ENCODE measurements around the gene UBA7. TPM values are rescaled to one million over a fixed set of nuclear protein-coding genes. Genes with fewer than 3 reads are reported as not detected.

The UBA7 gene
- total and polyA plus RNA-seq, 2 of the 13 experiments (the other 11 are each of a cell fraction or from before 2014, with no cell fraction given) = 9.5 to 16.5 TPM

DNA sequence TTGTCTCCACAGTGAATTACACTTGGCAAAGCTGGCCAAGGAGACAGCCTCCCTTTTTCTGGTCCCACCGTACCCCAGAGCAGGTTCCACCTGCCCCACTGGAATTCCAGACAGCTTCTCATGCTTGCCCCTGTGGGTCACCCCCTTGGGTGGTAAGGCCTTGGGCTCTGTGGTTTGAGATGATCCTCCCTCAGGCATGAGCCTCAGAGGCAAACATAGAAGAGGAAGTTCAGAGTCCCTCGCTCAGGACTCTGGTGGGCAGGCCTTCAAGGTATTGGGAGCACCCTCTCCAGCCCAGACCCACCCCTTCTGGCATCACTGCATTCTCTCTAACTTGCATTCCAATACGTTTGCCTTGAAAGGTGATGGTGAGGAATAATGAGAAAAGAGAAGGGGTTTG is 17.6 kb upstream of the UBA7 start:
- Histone ChIP-seq H3K9me3 (ENCODE audit: low read length) (no peaks in the 10 kb centered on the region), H3K4me2 (ENCODE audit: low read depth, low read length) (no peak overlapping the region), H3K9ac (ENCODE audit: insufficient read depth, low read depth, low read length) (no peak overlapping the region), H3K27me3 (ENCODE audit: control insufficient read depth in 1 of 2, insufficient read depth in 2 of 2, low read length in 2 of 2) (no peaks in the 10 kb centered on the region), H3K4me3 (replicated peaks in 1 of 3; ENCODE audit: insufficient read depth in 1 of 3, low read depth in 2 of 3, low read length in 3 of 3) (no peak overlapping the region), H3K27ac (ENCODE audit: extremely low read length, insufficient read depth, low read length) (no peak overlapping the region), H3K4me1 (ENCODE audit: insufficient read depth, low read length) (no peaks in the 10 kb centered on the region), H4K20me1 (ENCODE audit: insufficient read depth, low read length) (no peaks in the 10 kb centered on the region), H2AFZ (ENCODE audit: low read length) (no peak overlapping the region), H3K79me2 (ENCODE audit: insufficient read depth, low read length) (no peaks in the 10 kb centered on the region), H3K36me3 (replicated peaks in 1 of 2; ENCODE audit: control insufficient read depth in 1 of 2, insufficient read depth in 2 of 2, low read length in 2 of 2) (peaks cover 19 to 57% of the 10 kb centered on the region in 2 experiments)
- ChIA-PET CTCF (ENCODE audit: low intra/inter-chr PET ratio, low total read pairs) (no interaction called here), POLR2A (no interaction called here)
- in situ Hi-C loops (cut with HindIII; ENCODE audit: extremely low pct_ligation_motif_present, low pct_unique_long_range_greater_than_20kb) = no loop called here
- no peak for ATAC-seq
- FAIRE-seq = no peak
- DNase-seq (ENCODE audit: low spot score) = no peak
- no TSS peak for BruUV-seq (replicated peaks)
- intact Hi-C loops (cut with micrococcal nuclease; ENCODE audit: unreplicated experiment) = no loop called here
- WGBS (ENCODE audit: low lambda C conversion rate) = 97% methylated on average over 3 of the region's 3 CpGs
- TF ChIP-seq ZNF670 (CRISPR knock-in tag; IDR thresholded peaks at IDR 0.05; ENCODE audit: borderline replicate concordance) (no peak), FOXK2 (IDR thresholded peaks at IDR 0.05) (no peak), SMAD1 (CRISPR knock-in tag; IDR thresholded peaks at IDR 0.05; ENCODE audit: borderline replicate concordance, low read depth) (no peak), AGO1 (IDR thresholded peaks at IDR 0.05; ENCODE audit: low read depth, low read length, poor library complexity, severe bottlenecking) (no peak), MTA1 (CRISPR knock-in tag; IDR thresholded peaks at IDR 0.05; ENCODE audit: borderline replicate concordance) (no peak)
- TF ChIP-seq, protein P1, sequence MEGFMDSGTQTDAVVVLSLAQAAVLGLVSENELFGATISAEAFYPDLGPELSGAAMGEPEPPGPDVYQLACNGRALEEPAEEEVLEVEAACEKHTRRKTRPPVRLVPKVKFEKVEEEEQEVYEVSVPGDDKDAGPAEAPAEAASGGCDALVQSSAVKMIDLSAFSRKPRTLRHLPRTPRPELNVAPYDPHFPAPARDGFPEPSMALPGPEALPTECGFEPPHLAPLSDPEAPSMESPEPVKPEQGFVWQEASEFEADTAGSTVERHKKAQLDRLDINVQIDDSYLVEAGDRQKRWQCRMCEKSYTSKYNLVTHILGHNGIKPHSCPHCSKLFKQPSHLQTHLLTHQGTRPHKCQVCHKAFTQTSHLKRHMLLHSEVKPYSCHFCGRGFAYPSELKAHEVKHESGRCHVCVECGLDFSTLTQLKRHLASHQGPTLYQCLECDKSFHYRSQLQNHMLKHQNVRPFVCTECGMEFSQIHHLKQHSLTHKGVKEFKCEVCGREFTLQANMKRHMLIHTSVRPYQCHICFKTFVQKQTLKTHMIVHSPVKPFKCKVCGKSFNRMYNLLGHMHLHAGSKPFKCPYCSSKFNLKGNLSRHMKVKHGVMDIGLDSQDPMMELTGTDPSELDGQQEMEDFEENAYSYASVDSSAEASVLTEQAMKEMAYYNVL (CRISPR knock-in tag; IDR thresholded peaks at IDR 0.05; ENCODE audit: borderline replicate concordance) = no peak
- TF ChIP-seq, protein P2, sequence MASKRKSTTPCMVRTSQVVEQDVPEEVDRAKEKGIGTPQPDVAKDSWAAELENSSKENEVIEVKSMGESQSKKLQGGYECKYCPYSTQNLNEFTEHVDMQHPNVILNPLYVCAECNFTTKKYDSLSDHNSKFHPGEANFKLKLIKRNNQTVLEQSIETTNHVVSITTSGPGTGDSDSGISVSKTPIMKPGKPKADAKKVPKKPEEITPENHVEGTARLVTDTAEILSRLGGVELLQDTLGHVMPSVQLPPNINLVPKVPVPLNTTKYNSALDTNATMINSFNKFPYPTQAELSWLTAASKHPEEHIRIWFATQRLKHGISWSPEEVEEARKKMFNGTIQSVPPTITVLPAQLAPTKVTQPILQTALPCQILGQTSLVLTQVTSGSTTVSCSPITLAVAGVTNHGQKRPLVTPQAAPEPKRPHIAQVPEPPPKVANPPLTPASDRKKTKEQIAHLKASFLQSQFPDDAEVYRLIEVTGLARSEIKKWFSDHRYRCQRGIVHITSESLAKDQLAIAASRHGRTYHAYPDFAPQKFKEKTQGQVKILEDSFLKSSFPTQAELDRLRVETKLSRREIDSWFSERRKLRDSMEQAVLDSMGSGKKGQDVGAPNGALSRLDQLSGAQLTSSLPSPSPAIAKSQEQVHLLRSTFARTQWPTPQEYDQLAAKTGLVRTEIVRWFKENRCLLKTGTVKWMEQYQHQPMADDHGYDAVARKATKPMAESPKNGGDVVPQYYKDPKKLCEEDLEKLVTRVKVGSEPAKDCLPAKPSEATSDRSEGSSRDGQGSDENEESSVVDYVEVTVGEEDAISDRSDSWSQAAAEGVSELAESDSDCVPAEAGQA (IDR thresholded peaks at IDR 0.05; ENCODE audit: low read depth) = no peak
- TF ChIP-seq, protein P2 (CRISPR knock-in tag; IDR thresholded peaks at IDR 0.05; ENCODE audit: borderline replicate concordance) = no peak
- TF ChIP-seq, protein P3, sequence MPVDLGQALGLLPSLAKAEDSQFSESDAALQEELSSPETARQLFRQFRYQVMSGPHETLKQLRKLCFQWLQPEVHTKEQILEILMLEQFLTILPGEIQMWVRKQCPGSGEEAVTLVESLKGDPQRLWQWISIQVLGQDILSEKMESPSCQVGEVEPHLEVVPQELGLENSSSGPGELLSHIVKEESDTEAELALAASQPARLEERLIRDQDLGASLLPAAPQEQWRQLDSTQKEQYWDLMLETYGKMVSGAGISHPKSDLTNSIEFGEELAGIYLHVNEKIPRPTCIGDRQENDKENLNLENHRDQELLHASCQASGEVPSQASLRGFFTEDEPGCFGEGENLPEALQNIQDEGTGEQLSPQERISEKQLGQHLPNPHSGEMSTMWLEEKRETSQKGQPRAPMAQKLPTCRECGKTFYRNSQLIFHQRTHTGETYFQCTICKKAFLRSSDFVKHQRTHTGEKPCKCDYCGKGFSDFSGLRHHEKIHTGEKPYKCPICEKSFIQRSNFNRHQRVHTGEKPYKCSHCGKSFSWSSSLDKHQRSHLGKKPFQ (CRISPR knock-in tag; IDR thresholded peaks at IDR 0.05; ENCODE audit: insufficient replicate concordance) = no peak
- TF ChIP-seq, protein P4, sequence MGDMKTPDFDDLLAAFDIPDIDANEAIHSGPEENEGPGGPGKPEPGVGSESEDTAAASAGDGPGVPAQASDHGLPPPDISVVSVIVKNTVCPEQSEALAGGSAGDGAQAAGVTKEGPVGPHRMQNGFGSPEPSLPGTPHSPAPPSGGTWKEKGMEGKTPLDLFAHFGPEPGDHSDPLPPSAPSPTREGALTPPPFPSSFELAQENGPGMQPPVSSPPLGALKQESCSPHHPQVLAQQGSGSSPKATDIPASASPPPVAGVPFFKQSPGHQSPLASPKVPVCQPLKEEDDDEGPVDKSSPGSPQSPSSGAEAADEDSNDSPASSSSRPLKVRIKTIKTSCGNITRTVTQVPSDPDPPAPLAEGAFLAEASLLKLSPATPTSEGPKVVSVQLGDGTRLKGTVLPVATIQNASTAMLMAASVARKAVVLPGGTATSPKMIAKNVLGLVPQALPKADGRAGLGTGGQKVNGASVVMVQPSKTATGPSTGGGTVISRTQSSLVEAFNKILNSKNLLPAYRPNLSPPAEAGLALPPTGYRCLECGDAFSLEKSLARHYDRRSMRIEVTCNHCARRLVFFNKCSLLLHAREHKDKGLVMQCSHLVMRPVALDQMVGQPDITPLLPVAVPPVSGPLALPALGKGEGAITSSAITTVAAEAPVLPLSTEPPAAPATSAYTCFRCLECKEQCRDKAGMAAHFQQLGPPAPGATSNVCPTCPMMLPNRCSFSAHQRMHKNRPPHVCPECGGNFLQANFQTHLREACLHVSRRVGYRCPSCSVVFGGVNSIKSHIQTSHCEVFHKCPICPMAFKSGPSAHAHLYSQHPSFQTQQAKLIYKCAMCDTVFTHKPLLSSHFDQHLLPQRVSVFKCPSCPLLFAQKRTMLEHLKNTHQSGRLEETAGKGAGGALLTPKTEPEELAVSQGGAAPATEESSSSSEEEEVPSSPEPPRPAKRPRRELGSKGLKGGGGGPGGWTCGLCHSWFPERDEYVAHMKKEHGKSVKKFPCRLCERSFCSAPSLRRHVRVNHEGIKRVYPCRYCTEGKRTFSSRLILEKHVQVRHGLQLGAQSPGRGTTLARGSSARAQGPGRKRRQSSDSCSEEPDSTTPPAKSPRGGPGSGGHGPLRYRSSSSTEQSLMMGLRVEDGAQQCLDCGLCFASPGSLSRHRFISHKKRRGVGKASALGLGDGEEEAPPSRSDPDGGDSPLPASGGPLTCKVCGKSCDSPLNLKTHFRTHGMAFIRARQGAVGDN (CRISPR knock-in tag; IDR thresholded peaks at IDR 0.05) = no peak

All from HepG2 (cell line).